ENCODE results near the gene PPWD1.

The PPWD1 gene

GRCh38 chr5:65624025-65624570, 61.0 kb downstream of the PPWD1 start, which contains the start of gene TRIM23:
TSS of gene TRIM23 (minus strand) at chr5:65624333. CDS start at chr5:65624274, 59 bp downstream.
- DNase-seq (ENCODE audit: low spot score) = peak; percentile 83

GRCh38 chr5:65624571-65625555, 61.8 kb downstream of the PPWD1 start, which contains the start of the genes SHLD3 and TRAPPC13:
TSS of gene SHLD3 (plus strand) at chr5:65625027. CDS start at chr5:65629588, 4,561 bp downstream.
TSS of gene TRAPPC13 (plus strand) at chr5:65625027. CDS start at chr5:65625061, 34 bp downstream.
- DNase-seq (ENCODE audit: low spot score) = peak; percentile 51

- no peak for DNase-seq (ENCODE audit: low spot score)
Observed at GRCh38 chr5:65625743-65626142, 62.6 kb downstream of the PPWD1 start.

- no peak for DNase-seq (ENCODE audit: low spot score)
Observed at GRCh38 chr5:65630981-65631380, 67.9 kb downstream of the PPWD1 start.

Data from hepatic stellate cell (primary cell).